ENCODE results near the gene GINS3.
"Not testable (repeated sequence)": the region's sequence is repeated elsewhere in the genome, so short reads cannot be mapped to it uniquely, and the experiment has no call there.

Gene GINS3

DNA sequence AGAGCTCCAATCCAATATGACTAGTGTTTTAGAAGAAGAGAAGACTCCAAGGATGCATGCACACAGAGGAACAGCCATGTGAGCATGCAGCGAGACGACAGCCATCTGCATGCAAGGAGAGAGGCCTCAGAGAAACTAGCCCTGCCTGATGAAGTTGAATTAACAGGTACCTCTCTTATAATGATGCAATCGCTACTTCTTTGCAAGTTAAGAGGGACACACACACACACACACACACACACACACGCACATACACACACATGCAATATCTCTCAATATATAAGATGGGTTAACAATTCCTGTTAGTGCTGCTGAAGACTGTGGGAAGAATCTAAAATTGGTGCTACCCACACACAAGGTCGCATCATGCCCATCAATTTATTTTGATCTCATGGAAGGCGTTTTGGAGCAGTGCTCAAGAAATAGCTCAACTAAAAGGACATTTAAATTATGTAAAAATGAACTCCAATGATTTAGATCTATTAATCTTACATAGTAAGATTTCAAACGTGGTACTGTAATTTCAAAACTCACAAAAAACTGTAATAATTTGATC is 7.0 kb upstream of the GINS3 start:
- no peak for DNase-seq (ENCODE audit: extremely low read depth in 1 of 2, low read depth in 1 of 2)

GRCh38 chr16:58389724-58390123 is 2.5 kb upstream of the GINS3 start:
- DNase-seq (ENCODE audit: extremely low read depth in 1 of 2, low read depth in 1 of 2), result no peak

DNA sequence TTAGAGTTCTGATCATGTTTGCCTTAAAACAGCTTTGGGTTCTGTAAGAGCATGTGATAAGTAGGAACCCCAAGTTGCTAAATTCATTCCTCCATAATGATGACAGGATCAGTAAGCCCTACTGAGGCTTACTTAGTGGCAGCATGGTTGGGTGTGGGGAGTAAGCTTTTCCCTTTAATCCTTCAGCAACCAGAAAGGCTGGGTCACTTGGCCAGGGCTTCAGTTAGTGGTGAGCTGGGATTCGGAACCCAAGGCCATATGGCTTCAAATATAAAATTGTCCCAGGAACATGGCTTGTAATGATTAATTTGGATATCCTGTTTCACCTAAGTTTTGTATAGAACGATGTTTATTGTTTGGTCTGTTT is 850 bp downstream of the GINS3 start:
- DNase-seq (ENCODE audit: extremely low read depth in 1 of 2, low read depth in 1 of 2), result no peak

DNA sequence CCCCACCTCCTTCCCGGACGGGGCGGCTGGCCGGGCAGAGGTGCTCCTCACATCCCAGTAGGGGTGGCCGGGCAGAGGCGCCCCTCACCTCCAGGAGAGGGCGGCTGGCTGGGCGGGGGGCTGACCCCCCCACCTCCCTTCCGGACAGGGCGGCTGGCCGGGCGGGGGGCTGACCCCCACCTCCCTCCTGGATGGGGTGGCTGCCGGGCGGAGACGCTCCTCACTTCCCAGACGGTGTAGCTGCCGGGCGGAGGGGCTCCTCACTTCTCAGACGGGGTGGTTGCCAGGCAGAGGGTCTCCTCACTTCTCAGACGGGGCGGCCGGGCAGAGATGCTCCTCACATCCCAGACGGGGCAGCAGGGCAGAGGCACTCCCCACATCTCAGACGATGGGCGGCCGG is 4.6 kb downstream of the GINS3 start:
- DNase-seq (ENCODE audit: extremely low read depth in 1 of 2, low read depth in 1 of 2), result not testable (repeated sequence)

GRCh38 chr16:58399718-58400633 is 7.7 kb downstream of the GINS3 start:
- no peak for DNase-seq (ENCODE audit: extremely low read depth in 1 of 2, low read depth in 1 of 2)

DNA sequence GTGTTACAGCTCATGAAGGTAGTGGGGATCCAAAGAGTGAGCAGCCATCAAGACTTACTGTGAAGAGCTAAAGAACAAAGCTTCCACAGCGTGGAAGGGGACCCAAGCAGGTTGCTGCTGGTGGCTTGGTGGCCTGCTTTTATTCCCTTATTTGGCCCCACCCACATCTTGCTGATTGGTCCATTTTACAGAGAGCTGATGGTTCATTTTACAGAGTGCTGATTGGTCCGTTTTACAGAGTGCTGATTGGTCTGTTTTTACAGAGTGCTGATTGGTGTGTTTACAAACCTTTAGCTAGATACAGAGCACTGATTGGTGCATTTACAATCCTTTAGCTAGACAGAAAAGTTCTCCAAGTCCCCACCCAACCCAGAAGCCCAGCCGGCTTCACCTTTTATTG is 9.0 kb downstream of the GINS3 start:
- DNase-seq (ENCODE audit: extremely low read depth in 1 of 2, low read depth in 1 of 2), result not testable (repeated sequence)

GRCh38 chr16:58402796-58403195 is 10.5 kb downstream of the GINS3 start:
- DNase-seq (ENCODE audit: extremely low read depth in 1 of 2, low read depth in 1 of 2), result no peak

GRCh38 chr16:58409316-58409973 is 17.2 kb downstream of the GINS3 start:
- no peak for DNase-seq (ENCODE audit: extremely low read depth in 1 of 2, low read depth in 1 of 2)

- no peak for DNase-seq (ENCODE audit: extremely low read depth in 1 of 2, low read depth in 1 of 2)
These were observed 19.1 kb downstream of the GINS3 start for GRCh38 chr16:58411336-58411735.

- DNase-seq (ENCODE audit: extremely low read depth in 1 of 2, low read depth in 1 of 2), result no peak
These were observed 19.7 kb downstream of the GINS3 start for GRCh38 chr16:58411736-58412614.

- not testable (repeated sequence) for DNase-seq (ENCODE audit: extremely low read depth in 1 of 2, low read depth in 1 of 2)
These were observed 20.3 kb downstream of the GINS3 start for GRCh38 chr16:58412615-58412970.

DNA sequence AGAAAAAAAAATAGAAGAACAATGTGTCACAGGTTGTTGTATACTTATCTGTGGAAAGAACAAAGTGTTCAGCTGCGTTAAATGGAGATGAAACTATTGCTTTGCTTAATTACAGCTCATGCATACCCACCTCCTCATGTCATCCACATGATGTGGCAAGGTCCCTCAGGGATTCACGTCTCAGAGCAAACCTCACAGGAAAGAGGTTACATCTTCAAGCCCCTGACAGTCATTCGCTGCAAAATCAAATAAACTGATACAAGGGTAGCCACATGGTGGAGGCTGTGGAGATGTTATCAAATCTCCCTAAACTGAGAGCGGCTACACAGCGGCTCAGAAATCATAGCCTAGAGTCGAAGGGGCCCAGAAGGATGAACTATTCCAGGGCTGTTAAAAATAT is 21.1 kb downstream of the GINS3 start:
- DNase-seq (ENCODE audit: extremely low read depth in 1 of 2, low read depth in 1 of 2), result no peak

- DNase-seq (ENCODE audit: extremely low read depth in 1 of 2, low read depth in 1 of 2), result no peak
These were observed 22.7 kb downstream of the GINS3 start for GRCh38 chr16:58415003-58415402.

DNA sequence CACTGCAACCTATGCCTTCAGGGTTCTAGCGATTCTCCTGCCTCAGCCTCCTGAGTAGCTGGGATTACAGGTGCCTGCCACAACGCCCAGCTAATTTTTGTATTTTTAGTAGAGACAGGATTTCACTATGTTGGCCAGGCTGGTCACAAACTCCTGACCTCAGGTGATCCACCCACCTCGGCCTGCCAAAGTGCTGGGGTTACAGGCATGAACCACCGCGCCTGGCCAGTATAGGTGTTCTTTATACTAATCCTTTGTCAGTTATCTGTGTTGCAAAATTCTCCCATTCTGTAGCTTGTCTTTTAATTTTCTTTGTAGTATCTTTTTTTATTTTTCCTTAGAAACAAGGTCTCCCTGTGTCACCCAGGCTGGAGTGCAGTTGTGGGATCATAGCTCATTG is 23.7 kb downstream of the GINS3 start:
- not testable (repeated sequence) for DNase-seq (ENCODE audit: extremely low read depth in 1 of 2, low read depth in 1 of 2)

DNA sequence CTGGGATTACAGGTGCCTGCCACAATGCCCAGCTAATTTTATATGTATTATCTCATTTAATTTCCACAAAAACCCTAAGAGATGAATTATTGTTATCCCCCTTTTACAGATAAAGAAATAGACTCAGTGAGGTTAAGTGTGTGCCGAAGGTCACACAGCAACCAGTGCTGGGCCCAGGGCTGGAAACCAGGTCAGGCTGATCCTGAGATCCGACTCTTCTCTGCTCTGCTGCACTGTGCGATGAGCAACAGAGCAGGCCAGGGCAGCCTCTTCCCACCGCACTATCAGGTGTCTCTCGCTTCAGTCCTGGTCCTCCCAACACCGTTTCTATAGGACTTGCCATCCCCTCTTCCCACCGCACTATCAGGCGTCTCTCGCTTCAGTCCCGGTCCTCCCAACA is 24.8 kb downstream of the GINS3 start:
- DNase-seq (ENCODE audit: extremely low read depth in 1 of 2, low read depth in 1 of 2), result no peak

DNA sequence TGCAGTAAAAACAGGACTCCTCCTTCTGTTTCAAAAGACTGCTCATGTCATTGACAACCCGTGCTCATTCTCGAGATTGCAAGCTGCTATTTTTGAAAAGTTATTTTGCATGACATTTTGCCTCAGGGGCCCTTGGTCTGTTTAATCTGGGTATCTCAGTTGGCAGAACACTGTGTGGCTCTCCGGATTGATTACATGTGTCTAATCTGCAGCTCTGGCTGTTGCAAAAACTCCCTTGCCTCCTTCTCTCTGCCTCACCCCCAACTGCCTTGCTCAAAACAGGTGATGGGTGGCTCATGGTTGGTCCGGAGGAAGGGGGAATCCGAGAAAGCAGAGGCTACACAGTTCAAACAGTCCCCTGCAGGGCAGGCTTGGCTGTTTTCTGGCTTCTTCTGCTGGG is 25.3 kb downstream of the GINS3 start:
- no peak for DNase-seq (ENCODE audit: extremely low read depth in 1 of 2, low read depth in 1 of 2)

- DNase-seq (ENCODE audit: extremely low read depth in 1 of 2, low read depth in 1 of 2), result no peak
These were observed 25.8 kb downstream of the GINS3 start for GRCh38 chr16:58418026-58418425.

DNA sequence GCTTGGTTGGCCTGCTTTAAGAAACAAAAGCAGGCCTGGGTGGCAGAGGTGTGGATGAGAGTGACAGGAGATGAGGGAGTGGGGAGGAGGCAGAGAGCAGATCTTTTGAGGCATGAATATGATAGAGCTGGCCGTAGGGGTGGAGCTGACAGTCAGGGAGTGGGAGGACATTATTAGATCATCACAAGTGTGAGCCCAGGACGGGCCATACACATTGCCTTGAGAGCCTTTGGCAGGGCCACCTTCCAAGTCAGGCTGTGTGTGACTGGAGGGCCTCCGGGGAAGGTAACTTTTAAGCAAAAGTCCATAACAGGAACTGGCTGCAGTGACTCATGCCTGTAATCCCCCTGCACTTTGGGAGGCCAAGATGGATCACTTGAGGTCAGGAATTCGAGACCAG is 26.3 kb downstream of the GINS3 start:
- no peak for DNase-seq (ENCODE audit: extremely low read depth in 1 of 2, low read depth in 1 of 2)

GRCh38 chr16:58419241-58419990 is 27.1 kb downstream of the GINS3 start:
- DNase-seq (ENCODE audit: extremely low read depth in 1 of 2, low read depth in 1 of 2), result no peak

GRCh38 chr16:58421059-58421458 is 28.8 kb downstream of the GINS3 start:
- DNase-seq (ENCODE audit: extremely low read depth in 1 of 2, low read depth in 1 of 2), result no peak

Data from activated CD8-positive, alpha-beta memory T cell treated with anti-CD3 and anti-CD28 coated beads for 1 hour (primary cell).